Measurements from ENCODE around the gene TBC1D22A. TPM values are rescaled to one million over a fixed set of nuclear protein-coding genes. Genes with fewer than 3 reads are reported as not detected.

Gene TBC1D22A
- total RNA-seq, 3 donors from 2014 or later, result 29.8 to 31.1 (median 29.9) TPM

GRCh38 chr22:46967445-46968358 lies 205.3 kb downstream of the TBC1D22A start:
- peaks cover 28% of the 10 kb centered on the region for H3K4me1 Mint-ChIP-seq (ENCODE audit: low read depth)
- no peaks in the 10 kb centered on the region for H3K27me3 Mint-ChIP-seq (ENCODE audit: low read depth)
- no peak overlapping the region for H3K4me3 Mint-ChIP-seq
- H3K9me3 Mint-ChIP-seq, result no peaks in the 10 kb centered on the region
- H3K36me3 Mint-ChIP-seq (ENCODE audit: insufficient read depth), result peaks cover 14% of the 10 kb centered on the region
- ATAC-seq (no peak), DNase-seq (no peak)

GRCh38 chr22:46968359-46968740 lies 205.9 kb downstream of the TBC1D22A start:
- no peaks in the 10 kb centered on the region for H3K27me3 Mint-ChIP-seq (ENCODE audit: low read depth)
- DNase-seq (no peak), ATAC-seq (no peak)
- H3K4me1 Mint-ChIP-seq (ENCODE audit: low read depth), result peaks cover 28% of the 10 kb centered on the region
- no peak overlapping the region for H3K4me3 Mint-ChIP-seq
- H3K36me3 Mint-ChIP-seq (ENCODE audit: insufficient read depth), result peaks cover 14% of the 10 kb centered on the region
- no peaks in the 10 kb centered on the region for H3K9me3 Mint-ChIP-seq

GRCh38 chr22:46968848-46969247 lies 206.4 kb downstream of the TBC1D22A start:
- no peaks in the 10 kb centered on the region for H3K9me3 Mint-ChIP-seq
- H3K4me1 Mint-ChIP-seq (ENCODE audit: low read depth), result peaks cover 28% of the 10 kb centered on the region
- ATAC-seq, result no peak
- H3K36me3 Mint-ChIP-seq (ENCODE audit: insufficient read depth), result peaks cover 14% of the 10 kb centered on the region
- no peaks in the 10 kb centered on the region for H3K27me3 Mint-ChIP-seq (ENCODE audit: low read depth)
- no peak for DNase-seq
- no peak overlapping the region for H3K4me3 Mint-ChIP-seq

- ATAC-seq (peak; percentile 78 to 89), DNase-seq (no peak)
- Mint-ChIP-seq H3K4me3 (no peak overlapping the region), H3K4me1 (ENCODE audit: low read depth) (peaks cover 28% of the 10 kb centered on the region), H3K27me3 (ENCODE audit: low read depth) (no peaks in the 10 kb centered on the region), H3K36me3 (ENCODE audit: insufficient read depth) (peaks cover 14% of the 10 kb centered on the region), H3K9me3 (no peaks in the 10 kb centered on the region)
Observed at GRCh38 chr22:46969491-46969890, 207.0 kb downstream of the TBC1D22A start.

GRCh38 chr22:46969961-46970360 lies 207.5 kb downstream of the TBC1D22A start:
- Mint-ChIP-seq H3K4me1 (ENCODE audit: low read depth) (peaks cover 28% of the 10 kb centered on the region), H3K4me3 (no peak overlapping the region), H3K27me3 (ENCODE audit: low read depth) (no peaks in the 10 kb centered on the region), H3K9me3 (no peaks in the 10 kb centered on the region), H3K36me3 (ENCODE audit: insufficient read depth) (peaks cover 16% of the 10 kb centered on the region)
- DNase-seq (no peak), ATAC-seq (peak; percentile 22 to 31)

GRCh38 chr22:46970411-46971098 lies 208.1 kb downstream of the TBC1D22A start:
- peaks cover 28% of the 10 kb centered on the region for H3K4me1 Mint-ChIP-seq (ENCODE audit: low read depth)
- no peak overlapping the region for H3K4me3 Mint-ChIP-seq
- no peaks in the 10 kb centered on the region for H3K27me3 Mint-ChIP-seq (ENCODE audit: low read depth)
- no peaks in the 10 kb centered on the region for H3K9me3 Mint-ChIP-seq
- DNase-seq (no peak), ATAC-seq (no peak)
- peaks cover 22% of the 10 kb centered on the region for H3K36me3 Mint-ChIP-seq (ENCODE audit: insufficient read depth)

- DNase-seq (no peak), ATAC-seq (no peak)
- H3K36me3 Mint-ChIP-seq (ENCODE audit: insufficient read depth), result peaks cover 24% of the 10 kb centered on the region
- no peaks in the 10 kb centered on the region for H3K27me3 Mint-ChIP-seq (ENCODE audit: low read depth)
- peaks cover 25% of the 10 kb centered on the region for H3K4me1 Mint-ChIP-seq (ENCODE audit: low read depth)
- H3K9me3 Mint-ChIP-seq, result no peaks in the 10 kb centered on the region
- no peak overlapping the region for H3K4me3 Mint-ChIP-seq
Observed at GRCh38 chr22:46971099-46971763, 208.8 kb downstream of the TBC1D22A start.

- DNase-seq (no peak), ATAC-seq (no peak)
- H3K36me3 Mint-ChIP-seq (ENCODE audit: insufficient read depth), result peaks cover 25% of the 10 kb centered on the region
- no peak overlapping the region for H3K4me3 Mint-ChIP-seq
- H3K9me3 Mint-ChIP-seq, result no peaks in the 10 kb centered on the region
- no peaks in the 10 kb centered on the region for H3K27me3 Mint-ChIP-seq (ENCODE audit: low read depth)
- H3K4me1 Mint-ChIP-seq (ENCODE audit: low read depth), result peaks cover 24% of the 10 kb centered on the region
Observed at GRCh38 chr22:46971764-46972125, 209.3 kb downstream of the TBC1D22A start.

- Mint-ChIP-seq H3K9me3 (no peaks in the 10 kb centered on the region), H3K4me1 (ENCODE audit: low read depth) (peaks cover 19% of the 10 kb centered on the region), H3K4me3 (no peak overlapping the region), H3K27me3 (ENCODE audit: low read depth) (no peaks in the 10 kb centered on the region), H3K36me3 (ENCODE audit: insufficient read depth) (peaks cover 30% of the 10 kb centered on the region)
- ATAC-seq, result no peak
- DNase-seq, result no peak
Observed at GRCh38 chr22:46972256-46972655, 209.8 kb downstream of the TBC1D22A start.

- Mint-ChIP-seq H3K4me1 (ENCODE audit: low read depth) (peaks cover 19% of the 10 kb centered on the region), H3K4me3 (no peak overlapping the region), H3K27me3 (ENCODE audit: low read depth) (no peaks in the 10 kb centered on the region), H3K36me3 (ENCODE audit: insufficient read depth) (peaks cover 34% of the 10 kb centered on the region), H3K9me3 (no peaks in the 10 kb centered on the region)
- DNase-seq (no peak), ATAC-seq (no peak)
Observed at GRCh38 chr22:46972901-46973831, 210.7 kb downstream of the TBC1D22A start.

GRCh38 chr22:46974077-46974476 lies 211.6 kb downstream of the TBC1D22A start:
- no peak for DNase-seq
- no peak overlapping the region for H3K4me3 Mint-ChIP-seq
- H3K36me3 Mint-ChIP-seq (ENCODE audit: insufficient read depth), result peaks cover 39% of the 10 kb centered on the region
- H3K27me3 Mint-ChIP-seq (ENCODE audit: low read depth), result no peaks in the 10 kb centered on the region
- no peak for ATAC-seq
- no peaks in the 10 kb centered on the region for H3K9me3 Mint-ChIP-seq
- peaks cover 14% of the 10 kb centered on the region for H3K4me1 Mint-ChIP-seq (ENCODE audit: low read depth)

GRCh38 chr22:46974631-46975585 lies 212.5 kb downstream of the TBC1D22A start:
- DNase-seq (no peak), ATAC-seq (no peak)
- peaks cover 6% of the 10 kb centered on the region for H3K4me1 Mint-ChIP-seq (ENCODE audit: low read depth)
- no peaks in the 10 kb centered on the region for H3K9me3 Mint-ChIP-seq
- H3K36me3 Mint-ChIP-seq (ENCODE audit: insufficient read depth), result peaks cover 46% of the 10 kb centered on the region
- H3K4me3 Mint-ChIP-seq, result no peak overlapping the region
- no peaks in the 10 kb centered on the region for H3K27me3 Mint-ChIP-seq (ENCODE audit: low read depth)

- H3K9me3 Mint-ChIP-seq, result no peaks in the 10 kb centered on the region
- H3K4me1 Mint-ChIP-seq (ENCODE audit: low read depth), result no peaks in the 10 kb centered on the region
- H3K36me3 Mint-ChIP-seq (ENCODE audit: insufficient read depth), result peaks cover 46% of the 10 kb centered on the region
- H3K4me3 Mint-ChIP-seq, result no peak overlapping the region
- no peaks in the 10 kb centered on the region for H3K27me3 Mint-ChIP-seq (ENCODE audit: low read depth)
- DNase-seq, result no peak
- no peak for ATAC-seq
Observed at GRCh38 chr22:46976143-46976542, 213.7 kb downstream of the TBC1D22A start.

Data from activated T-cell treated with anti-CD3 and anti-CD28 coated beads, Interleukin-2, amount 50 U/mL, for 4 hours (primary cell).